AG09319 (cell line): ENCODE measurements around the gene TROAP.
A peak's percentile ranks its signal among the peaks of the same experiment; 100 is the strongest.

Source experiments
- DNase-seq: peaks from one replicate; pipeline ENCODE4 v3.0.0-alpha.2; 2010; ENCODE audit warnings: low read depth; ENCODE audit errors: extremely low read depth
- TF ChIP-seq, protein P1 (sequence below): IDR thresholded peaks from 2 replicates; pipeline ENCODE4 v1.5.1; 2011; ENCODE audit warnings: low read depth, mild to moderate bottlenecking, inconsistent platforms, low read length, moderate library complexity

The TROAP gene

GRCh38 chr12:49342066-49342913 is 19.2 kb downstream of the TROAP start:
- TF ChIP-seq, protein P1, sequence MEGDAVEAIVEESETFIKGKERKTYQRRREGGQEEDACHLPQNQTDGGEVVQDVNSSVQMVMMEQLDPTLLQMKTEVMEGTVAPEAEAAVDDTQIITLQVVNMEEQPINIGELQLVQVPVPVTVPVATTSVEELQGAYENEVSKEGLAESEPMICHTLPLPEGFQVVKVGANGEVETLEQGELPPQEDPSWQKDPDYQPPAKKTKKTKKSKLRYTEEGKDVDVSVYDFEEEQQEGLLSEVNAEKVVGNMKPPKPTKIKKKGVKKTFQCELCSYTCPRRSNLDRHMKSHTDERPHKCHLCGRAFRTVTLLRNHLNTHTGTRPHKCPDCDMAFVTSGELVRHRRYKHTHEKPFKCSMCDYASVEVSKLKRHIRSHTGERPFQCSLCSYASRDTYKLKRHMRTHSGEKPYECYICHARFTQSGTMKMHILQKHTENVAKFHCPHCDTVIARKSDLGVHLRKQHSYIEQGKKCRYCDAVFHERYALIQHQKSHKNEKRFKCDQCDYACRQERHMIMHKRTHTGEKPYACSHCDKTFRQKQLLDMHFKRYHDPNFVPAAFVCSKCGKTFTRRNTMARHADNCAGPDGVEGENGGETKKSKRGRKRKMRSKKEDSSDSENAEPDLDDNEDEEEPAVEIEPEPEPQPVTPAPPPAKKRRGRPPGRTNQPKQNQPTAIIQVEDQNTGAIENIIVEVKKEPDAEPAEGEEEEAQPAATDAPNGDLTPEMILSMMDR = peak; percentile 71
- no peak for DNase-seq

DNA sequence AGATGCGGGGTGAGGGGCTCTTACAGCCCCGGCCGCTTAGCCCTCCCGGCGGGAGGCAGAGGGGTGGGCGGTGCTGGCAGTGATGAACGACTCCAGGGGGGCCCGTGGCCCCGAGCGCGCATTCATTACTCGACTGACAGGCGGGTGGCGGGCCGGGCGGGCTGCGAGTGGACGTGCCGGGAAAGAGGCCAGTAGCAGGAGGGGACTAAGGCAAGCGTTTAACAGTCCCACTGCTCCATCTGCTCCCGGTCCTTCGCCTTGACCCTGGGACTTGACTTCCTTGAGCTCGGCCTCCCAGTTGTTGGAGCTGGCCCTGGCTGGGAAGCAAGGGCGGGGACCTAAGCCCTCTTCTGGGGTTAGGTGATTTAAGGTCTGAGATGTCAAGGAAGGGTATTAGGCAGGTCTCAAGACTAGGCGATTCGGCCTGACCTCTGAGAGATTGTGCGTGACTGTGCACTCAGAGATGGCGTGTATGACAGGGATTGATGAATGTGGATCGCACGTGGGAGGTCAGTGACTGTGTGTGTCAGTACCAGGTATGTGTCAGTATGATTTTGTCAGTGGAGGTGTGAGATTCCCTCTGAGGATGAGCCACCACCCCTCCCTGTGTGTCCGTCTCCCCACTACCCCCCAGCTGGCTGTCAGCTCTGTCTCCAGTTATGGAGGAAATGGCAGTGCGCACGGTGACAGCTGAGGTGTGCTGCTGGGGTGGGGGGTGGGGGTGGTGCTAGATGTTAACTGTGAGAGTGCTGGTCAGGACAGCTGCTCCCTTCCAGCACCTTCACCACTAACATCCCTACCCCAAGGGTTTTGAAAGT is 20.1 kb downstream of the TROAP start:
- DNase-seq = no peak
- TF ChIP-seq, protein P1 = no peak

DNA sequence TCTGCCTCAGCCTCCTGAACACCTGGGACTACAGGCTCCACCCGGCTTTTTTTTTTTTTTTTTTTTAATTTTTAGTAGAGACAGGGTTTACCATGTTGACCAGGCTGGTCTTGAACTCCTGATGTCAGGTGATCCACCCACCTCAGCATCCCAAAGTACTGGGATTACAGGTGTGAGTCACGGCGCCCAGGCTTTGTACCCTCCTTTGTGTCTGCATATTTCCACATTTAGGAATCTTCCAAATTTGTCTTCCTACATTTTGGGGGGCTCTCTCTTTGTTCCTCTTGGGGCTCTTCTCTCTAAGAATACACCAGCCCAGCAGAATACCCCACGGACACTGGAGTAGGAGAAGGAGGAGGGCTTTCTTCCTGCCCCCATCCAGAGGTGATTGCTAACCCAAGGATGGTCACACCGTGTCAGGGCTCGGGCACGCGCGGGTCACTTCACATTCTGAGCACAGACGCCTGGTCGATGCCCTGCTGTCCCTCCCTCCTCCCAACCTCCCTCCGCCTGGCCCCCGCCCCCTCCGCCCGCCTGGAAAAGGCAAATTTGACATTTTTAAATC is 21.5 kb downstream of the TROAP start:
- TF ChIP-seq, protein P1 = no peak
- no peak for DNase-seq

DNA sequence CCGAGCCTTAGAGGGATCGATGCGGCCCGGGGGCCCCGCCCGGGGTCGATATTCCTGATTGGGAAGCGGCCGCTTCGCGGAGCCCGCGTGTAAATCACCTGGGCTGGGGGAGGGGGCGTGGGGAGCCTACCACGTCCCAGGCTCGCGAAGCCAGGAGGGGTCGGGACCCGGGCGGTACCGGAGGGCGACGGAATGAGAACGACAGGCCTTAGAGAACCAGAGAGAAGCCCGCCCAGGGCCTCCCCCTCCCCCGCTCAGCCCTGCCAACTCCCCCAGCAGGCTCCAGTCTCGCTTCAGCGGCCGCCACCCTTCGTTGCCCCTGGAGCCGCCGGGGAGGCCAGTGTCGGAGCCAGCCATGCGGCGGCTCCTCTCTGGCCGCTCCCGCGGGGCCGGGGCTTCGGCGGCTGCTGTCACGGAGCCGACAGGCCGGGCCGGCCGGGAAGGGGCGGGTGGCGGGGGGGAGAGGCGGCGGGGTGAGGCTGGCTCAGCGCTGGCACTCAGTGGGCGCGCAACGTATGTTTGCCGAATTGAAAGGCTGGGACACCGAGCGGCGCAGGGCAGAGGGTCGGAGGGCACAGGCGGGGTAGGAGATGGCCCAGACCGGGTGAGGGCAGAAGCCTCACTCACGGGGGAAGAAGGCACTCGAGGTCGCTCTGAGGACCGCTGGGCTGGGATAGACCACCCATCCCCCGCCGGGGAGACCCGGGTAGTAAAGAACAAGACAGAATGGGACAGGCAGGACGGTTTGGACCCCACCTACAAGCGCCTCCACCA is 22.2 kb downstream of the TROAP start:
- TF ChIP-seq, protein P1 = no peak
- DNase-seq = no peak

DNA sequence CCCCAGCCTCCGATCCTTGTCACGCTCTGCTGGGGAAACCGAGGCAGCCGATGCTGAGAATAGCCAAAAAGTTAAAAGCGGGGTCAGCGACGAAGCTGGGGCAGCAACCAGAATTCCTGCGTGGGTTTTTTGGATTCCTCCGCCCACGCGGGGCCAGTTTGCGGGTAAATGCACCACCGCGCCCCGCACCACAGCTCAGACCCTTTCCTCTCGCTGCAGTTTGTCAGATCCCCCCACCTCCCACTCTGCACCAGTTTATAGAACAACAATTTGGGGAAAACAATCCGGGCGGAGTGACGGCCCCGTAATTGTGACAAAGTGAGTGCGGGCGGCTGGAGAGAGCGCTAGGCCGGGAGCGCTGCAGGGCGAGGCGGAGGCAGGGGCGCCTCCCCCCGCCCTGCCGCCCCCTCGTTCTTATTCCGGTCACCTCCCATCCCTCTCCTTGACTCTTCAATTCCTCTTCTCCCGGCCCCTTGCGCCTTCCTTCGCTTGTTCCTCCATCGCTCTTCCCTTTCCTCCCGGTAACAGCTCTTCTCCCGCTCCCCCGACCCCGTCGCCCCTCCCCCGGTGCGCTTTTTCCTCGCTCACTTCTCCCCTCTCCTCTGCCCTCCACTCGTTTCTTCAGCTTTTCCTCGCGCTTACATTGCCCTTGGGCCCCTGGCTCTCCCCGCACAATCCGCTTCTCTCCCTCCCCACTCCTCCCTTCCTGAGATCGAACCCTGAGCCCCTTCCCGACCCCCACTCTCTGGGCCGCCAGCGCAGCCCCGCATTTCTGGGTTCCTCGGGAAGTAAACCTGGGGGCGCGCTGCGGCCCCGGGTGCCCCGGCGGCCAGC is 23.0 kb downstream of the TROAP start:
- DNase-seq = no peak

More for the DNA sequence above, 23.0 kb downstream of the TROAP start:
- TF ChIP-seq, protein P1 = no peak
